ENCODE results near the gene GLI2. TPM values are rescaled to one million over a fixed set of nuclear protein-coding genes. Genes with fewer than 3 reads are reported as not detected.

The GLI2 gene
- total RNA-seq, 1 experiment from 2014 or later, result 3.4 TPM

DNA sequence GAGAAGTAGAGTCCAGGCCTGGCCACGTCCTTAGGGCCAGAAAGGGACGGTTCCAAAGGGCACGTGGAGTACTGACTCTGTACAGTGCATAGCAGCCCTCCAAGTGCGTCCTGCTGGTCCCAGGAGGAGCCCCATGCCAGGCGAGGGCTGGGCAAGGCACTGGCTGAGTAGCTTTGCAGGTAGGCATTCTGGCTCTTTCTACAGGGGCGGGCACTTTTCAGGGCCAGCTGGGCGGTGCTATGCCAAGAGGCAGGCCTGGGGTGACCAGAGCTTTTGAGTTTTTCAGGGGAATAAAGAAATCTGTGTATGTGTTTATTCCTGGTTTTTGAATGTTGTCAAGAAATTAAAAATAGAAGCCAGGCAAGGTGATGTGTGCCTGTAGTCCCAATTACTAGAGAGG lies 15.4 kb upstream of the GLI2 start:
- no peaks in the 10 kb centered on the region for H3K79me2 ChIP-seq (ENCODE audit: insufficient read depth, low read length)
- H3K36me3 ChIP-seq (ENCODE audit: control insufficient read depth in 1 of 2, insufficient read depth in 2 of 2, low read length in 2 of 2), result no peaks in the 10 kb centered on the region; a peak in 1 of 4 replicates
- H2AFZ ChIP-seq (ENCODE audit: low read depth, low read length, poor library complexity, severe bottlenecking), result no peak overlapping the region
- no peaks in the 10 kb centered on the region for H3K9me2 ChIP-seq (ENCODE audit: insufficient read depth)
- POLR2A ChIA-PET, result no interaction called here
- CTCF ChIA-PET, result no interaction called here
- no peaks in the 10 kb centered on the region for H3K27me3 ChIP-seq (ENCODE audit: insufficient read depth, low read length)
- H3K4me2 ChIP-seq (ENCODE audit: low read length), result no peak overlapping the region
- intact Hi-C loops (cut with micrococcal nuclease), result no loop called here
- H3K27ac ChIP-seq (ENCODE audit: low read depth, low read length), result no peak overlapping the region
- H3K9ac ChIP-seq (ENCODE audit: low read length), result no peak overlapping the region
- DNase-seq (ENCODE audit: low read depth, low spot score), result no peak
- no peaks in the 10 kb centered on the region for H4K20me1 ChIP-seq (ENCODE audit: insufficient read depth)
- no TSS peak for BruUV-seq (replicated peaks)
- no peak for ATAC-seq
- RAD21 ChIA-PET (ENCODE audit: low non-redundant PET in 1 of 2, low total read pairs in 2 of 2, uncharacterized antibody in 2 of 2, unreplicated experiment in 2 of 2), result no interaction called here
- H3K9me3 ChIP-seq (ENCODE audit: control insufficient read depth in 1 of 2, insufficient read depth in 1 of 2, low read depth in 1 of 2, low read length in 2 of 2), result no peaks in the 10 kb centered on the region
- no peak overlapping the region for H3K4me3 ChIP-seq (replicated peaks in 1 of 2; ENCODE audit: low read depth in 1 of 2, low read length in 2 of 2)
- no peaks in the 10 kb centered on the region for H3K4me1 ChIP-seq (ENCODE audit: control insufficient read depth in 1 of 2, insufficient read depth in 2 of 2, low read length in 2 of 2)
- no peak for TF ChIP-seq ZNF274 (IDR thresholded peaks at IDR 0.05; ENCODE audit: low read depth, low read length)
- TF ChIP-seq, protein P1, sequence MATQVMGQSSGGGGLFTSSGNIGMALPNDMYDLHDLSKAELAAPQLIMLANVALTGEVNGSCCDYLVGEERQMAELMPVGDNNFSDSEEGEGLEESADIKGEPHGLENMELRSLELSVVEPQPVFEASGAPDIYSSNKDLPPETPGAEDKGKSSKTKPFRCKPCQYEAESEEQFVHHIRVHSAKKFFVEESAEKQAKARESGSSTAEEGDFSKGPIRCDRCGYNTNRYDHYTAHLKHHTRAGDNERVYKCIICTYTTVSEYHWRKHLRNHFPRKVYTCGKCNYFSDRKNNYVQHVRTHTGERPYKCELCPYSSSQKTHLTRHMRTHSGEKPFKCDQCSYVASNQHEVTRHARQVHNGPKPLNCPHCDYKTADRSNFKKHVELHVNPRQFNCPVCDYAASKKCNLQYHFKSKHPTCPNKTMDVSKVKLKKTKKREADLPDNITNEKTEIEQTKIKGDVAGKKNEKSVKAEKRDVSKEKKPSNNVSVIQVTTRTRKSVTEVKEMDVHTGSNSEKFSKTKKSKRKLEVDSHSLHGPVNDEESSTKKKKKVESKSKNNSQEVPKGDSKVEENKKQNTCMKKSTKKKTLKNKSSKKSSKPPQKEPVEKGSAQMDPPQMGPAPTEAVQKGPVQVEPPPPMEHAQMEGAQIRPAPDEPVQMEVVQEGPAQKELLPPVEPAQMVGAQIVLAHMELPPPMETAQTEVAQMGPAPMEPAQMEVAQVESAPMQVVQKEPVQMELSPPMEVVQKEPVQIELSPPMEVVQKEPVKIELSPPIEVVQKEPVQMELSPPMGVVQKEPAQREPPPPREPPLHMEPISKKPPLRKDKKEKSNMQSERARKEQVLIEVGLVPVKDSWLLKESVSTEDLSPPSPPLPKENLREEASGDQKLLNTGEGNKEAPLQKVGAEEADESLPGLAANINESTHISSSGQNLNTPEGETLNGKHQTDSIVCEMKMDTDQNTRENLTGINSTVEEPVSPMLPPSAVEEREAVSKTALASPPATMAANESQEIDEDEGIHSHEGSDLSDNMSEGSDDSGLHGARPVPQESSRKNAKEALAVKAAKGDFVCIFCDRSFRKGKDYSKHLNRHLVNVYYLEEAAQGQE (IDR thresholded peaks at IDR 0.05; ENCODE audit: low read depth), result no peak
- no peak for TF ChIP-seq ELF1 (IDR thresholded peaks at IDR 0.05; ENCODE audit: borderline replicate concordance, low read depth)
- TF ChIP-seq EGR1 (IDR thresholded peaks at IDR 0.05; ENCODE audit: low read depth), result no peak
- TF ChIP-seq TCF7L2 (IDR thresholded peaks at IDR 0.05; ENCODE audit: borderline replicate concordance, extremely low read depth, insufficient read depth, insufficient read length), result no peak
- TF ChIP-seq, protein P2, sequence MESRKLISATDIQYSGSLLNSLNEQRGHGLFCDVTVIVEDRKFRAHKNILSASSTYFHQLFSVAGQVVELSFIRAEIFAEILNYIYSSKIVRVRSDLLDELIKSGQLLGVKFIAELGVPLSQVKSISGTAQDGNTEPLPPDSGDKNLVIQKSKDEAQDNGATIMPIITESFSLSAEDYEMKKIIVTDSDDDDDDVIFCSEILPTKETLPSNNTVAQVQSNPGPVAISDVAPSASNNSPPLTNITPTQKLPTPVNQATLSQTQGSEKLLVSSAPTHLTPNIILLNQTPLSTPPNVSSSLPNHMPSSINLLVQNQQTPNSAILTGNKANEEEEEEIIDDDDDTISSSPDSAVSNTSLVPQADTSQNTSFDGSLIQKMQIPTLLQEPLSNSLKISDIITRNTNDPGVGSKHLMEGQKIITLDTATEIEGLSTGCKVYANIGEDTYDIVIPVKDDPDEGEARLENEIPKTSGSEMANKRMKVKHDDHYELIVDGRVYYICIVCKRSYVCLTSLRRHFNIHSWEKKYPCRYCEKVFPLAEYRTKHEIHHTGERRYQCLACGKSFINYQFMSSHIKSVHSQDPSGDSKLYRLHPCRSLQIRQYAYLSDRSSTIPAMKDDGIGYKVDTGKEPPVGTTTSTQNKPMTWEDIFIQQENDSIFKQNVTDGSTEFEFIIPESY (IDR thresholded peaks at IDR 0.05; ENCODE audit: extremely low read depth, insufficient replicate concordance, low read length), result no peak
- TF ChIP-seq POLR2AphosphoS5 (IDR thresholded peaks at IDR 0.05; ENCODE audit: low read depth, low read length), result no peak
- no peak for TF ChIP-seq YY1 (IDR thresholded peaks at IDR 0.05; ENCODE audit: extremely low read depth, insufficient replicate concordance, low read depth, low read length)
- TF ChIP-seq, protein P3, sequence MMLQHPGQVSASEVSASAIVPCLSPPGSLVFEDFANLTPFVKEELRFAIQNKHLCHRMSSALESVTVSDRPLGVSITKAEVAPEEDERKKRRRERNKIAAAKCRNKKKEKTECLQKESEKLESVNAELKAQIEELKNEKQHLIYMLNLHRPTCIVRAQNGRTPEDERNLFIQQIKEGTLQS (IDR thresholded peaks at IDR 0.05), result no peak
- no peak for TF ChIP-seq POLR2A (IDR thresholded peaks at IDR 0.05; ENCODE audit: borderline replicate concordance, extremely low read depth, insufficient read depth, insufficient read length)
- TF ChIP-seq SIN3A (IDR thresholded peaks at IDR 0.05; ENCODE audit: low read depth), result no peak
- TF ChIP-seq, protein P4, sequence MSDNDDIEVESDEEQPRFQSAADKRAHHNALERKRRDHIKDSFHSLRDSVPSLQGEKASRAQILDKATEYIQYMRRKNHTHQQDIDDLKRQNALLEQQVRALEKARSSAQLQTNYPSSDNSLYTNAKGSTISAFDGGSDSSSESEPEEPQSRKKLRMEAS (IDR thresholded peaks at IDR 0.05), result no peak

All from HCT116 (cell line).